Kidney (tissue), 14 donors: ENCODE measurements around the gene RGS3. TPM values are rescaled to one million over a fixed set of nuclear protein-coding genes. Genes with fewer than 3 reads are reported as not detected.

Source experiments
- DNase-seq, 5 donors: peaks; one replicate each; pipeline ENCODE4 v3.0.0-alpha.2; 2013 to 2020
- FAIRE-seq: peaks from 2 replicates; lab custom pipeline; 2012; peaks lifted over from hg19 to GRCh38; lab: Jason Lieb, UNC
- H3K27ac ChIP-seq, 2 donors: one replicate each; pipeline ENCODE4 v1.7.0; 2013; ENCODE audit warnings: low read depth in 2 of 2, low read length in 2 of 2, inconsistent platforms in 1 of 2
- H3K27me3 ChIP-seq: one replicate; pipeline ENCODE4 v1.7.1; 2013; ENCODE audit warnings: low read length, inconsistent platforms; ENCODE audit not compliant: control insufficient read depth, insufficient read depth
- H3K36me3 ChIP-seq, 3 donors: one replicate each; pipeline versions ENCODE4 v1.7.0 to v1.7.1; 2013; ENCODE audit warnings: low read length in 3 of 3, control low read depth in 1 of 3, inconsistent platforms in 1 of 3; ENCODE audit not compliant: insufficient read depth in 3 of 3, control insufficient read depth in 2 of 3
- H3K4me1 ChIP-seq, 3 donors: one replicate each; pipeline versions ENCODE4 v1.7.0 to v1.7.1; 2013; ENCODE audit warnings: low read length in 3 of 3, inconsistent platforms in 1 of 3, low read depth in 1 of 3; ENCODE audit not compliant: control insufficient read depth in 2 of 3, insufficient read depth in 2 of 3
- H3K4me3 ChIP-seq, 3 donors: one replicate each; pipeline versions ENCODE4 v1.7.0 to v1.8.1; 2013; ENCODE audit warnings: low read length in 3 of 3, control low read depth in 1 of 3, inconsistent platforms in 1 of 3
- H3K9ac ChIP-seq, 3 donors: one replicate each; pipeline versions ENCODE4 v1.7.0 to v1.7.1; 2013; ENCODE audit warnings: low read length in 3 of 3, control low read depth in 1 of 3, inconsistent platforms in 1 of 3
- H3K9me3 ChIP-seq, 3 donors: one replicate each; pipeline versions ENCODE4 v1.7.0 to v1.7.1; 2013; ENCODE audit warnings: low read length in 3 of 3, control low read depth in 1 of 3, inconsistent platforms in 1 of 3; ENCODE audit not compliant: control insufficient read depth in 2 of 3, insufficient read depth in 1 of 3
- intact Hi-C: fragments of 100-400 bp; cut with DNase I; formaldehyde crosslinking; loops from one replicate; pipeline ENCODE4 v1.11.1; 2022
- polyA plus RNA-seq: library from polyadenylated mRNA; stranded (reverse); fragments of 350-450 nt; fragmentation: Illumina TruSeq; extraction: RNeasy Lipid Tissue Mini Kit (QIAGEN cat#74804); gene quantifications from one replicate; pipeline ENCODE4 v1.2.3, GENCODE V29; 2014; ENCODE audit warnings: low read depth, low replicate concordance; ENCODE audit not compliant: insufficient read depth
- total RNA-seq: library from RNA; stranded (reverse); fragmentation: NEBNext Ultra II Directional; extraction: Animal tissue kit (Norgen Biotek cat#: 25700); gene quantifications from one replicate; pipeline ENCODE4 v1.2.1, GENCODE V29; 2021
- TF ChIP-seq, protein P1 (sequence below): IDR thresholded peaks from 3 replicates; pipeline ENCODE4 v1.5.1; 2012; ENCODE audit warnings: mild to moderate bottlenecking, moderate library complexity, borderline replicate concordance; ENCODE audit not compliant: insufficient read depth; ENCODE audit errors: extremely low read depth
- donor health status: control.
- donor health status: control.
- donor health status: control.
- donor health status: control.
- donor health status: control.
- donor health status: DM: yes; HTN: yes; CAD: no.
- donor health status: Normal renal cell carcinoma (clear cell type).

Gene RGS3
- total and polyA plus RNA-seq, 2 donors from 2014 or later = 114 to 137 TPM

DNA sequence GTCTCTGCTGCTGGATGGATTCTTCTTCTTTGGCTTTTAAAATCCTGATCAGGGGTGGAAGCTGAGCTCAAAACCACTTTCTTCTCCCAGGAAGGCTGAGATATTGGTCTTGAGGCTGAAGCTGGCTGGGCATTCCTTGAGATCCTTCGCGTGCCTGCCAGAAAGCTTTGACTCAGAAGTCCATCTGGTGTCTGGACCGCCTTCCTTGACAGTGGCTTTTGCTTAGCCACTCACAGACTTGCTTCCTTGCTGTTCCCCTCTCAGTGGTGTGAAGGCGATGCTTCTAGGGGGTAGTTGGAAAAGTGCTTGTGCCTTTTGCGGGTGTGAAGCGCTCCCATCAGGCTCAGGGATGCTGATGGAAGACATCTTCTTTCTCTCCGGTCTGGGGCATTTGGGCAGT, 45.9 kb downstream of the RGS3 start:
- DNase-seq (no peak), FAIRE-seq (no peak)
- H3K27ac ChIP-seq = peak overlapping the region in 1 of 2 donors; percentile 41
- H3K4me1 ChIP-seq = peaks cover 0 to 45% (median 40%) of the 10 kb centered on the region in 3 donors
- intact Hi-C loops = no loop called here
- no peak overlapping the region for H3K9ac ChIP-seq
- TF ChIP-seq, protein P1, sequence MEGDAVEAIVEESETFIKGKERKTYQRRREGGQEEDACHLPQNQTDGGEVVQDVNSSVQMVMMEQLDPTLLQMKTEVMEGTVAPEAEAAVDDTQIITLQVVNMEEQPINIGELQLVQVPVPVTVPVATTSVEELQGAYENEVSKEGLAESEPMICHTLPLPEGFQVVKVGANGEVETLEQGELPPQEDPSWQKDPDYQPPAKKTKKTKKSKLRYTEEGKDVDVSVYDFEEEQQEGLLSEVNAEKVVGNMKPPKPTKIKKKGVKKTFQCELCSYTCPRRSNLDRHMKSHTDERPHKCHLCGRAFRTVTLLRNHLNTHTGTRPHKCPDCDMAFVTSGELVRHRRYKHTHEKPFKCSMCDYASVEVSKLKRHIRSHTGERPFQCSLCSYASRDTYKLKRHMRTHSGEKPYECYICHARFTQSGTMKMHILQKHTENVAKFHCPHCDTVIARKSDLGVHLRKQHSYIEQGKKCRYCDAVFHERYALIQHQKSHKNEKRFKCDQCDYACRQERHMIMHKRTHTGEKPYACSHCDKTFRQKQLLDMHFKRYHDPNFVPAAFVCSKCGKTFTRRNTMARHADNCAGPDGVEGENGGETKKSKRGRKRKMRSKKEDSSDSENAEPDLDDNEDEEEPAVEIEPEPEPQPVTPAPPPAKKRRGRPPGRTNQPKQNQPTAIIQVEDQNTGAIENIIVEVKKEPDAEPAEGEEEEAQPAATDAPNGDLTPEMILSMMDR = no peak
- H3K36me3 ChIP-seq = peaks cover 0 to 7% (median 3%) of the 10 kb centered on the region in 3 donors
- H3K27me3 ChIP-seq = no peaks in the 10 kb centered on the region
- peak overlapping the region in 1 of 3 donors; percentile 16 for H3K4me3 ChIP-seq
- H3K9me3 ChIP-seq = no peaks in the 10 kb centered on the region

DNA sequence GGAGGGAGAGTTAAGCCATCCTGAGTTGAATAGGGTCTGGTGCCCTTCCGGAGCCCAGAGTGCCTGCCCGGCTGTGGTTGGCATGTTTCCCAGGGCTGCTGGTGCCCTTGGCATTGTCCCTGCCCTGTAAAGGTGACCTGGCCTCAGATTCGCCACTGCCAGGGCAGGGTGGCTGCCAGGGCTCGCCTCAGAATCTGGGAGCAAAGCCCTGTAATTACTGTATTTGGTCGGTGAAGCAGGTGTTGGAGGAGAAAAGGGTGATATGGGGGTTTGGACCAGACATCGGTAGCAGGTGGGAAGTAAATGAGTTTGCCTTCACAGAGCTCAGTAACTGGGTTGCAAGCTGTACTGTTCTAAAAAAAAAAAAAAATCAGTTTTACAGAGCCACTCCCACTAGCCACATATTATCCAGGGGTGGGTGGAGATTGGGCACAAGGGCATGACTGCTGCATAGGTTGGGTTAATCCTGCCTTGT, 47.6 kb downstream of the RGS3 start:
- no peak for FAIRE-seq

DNA sequence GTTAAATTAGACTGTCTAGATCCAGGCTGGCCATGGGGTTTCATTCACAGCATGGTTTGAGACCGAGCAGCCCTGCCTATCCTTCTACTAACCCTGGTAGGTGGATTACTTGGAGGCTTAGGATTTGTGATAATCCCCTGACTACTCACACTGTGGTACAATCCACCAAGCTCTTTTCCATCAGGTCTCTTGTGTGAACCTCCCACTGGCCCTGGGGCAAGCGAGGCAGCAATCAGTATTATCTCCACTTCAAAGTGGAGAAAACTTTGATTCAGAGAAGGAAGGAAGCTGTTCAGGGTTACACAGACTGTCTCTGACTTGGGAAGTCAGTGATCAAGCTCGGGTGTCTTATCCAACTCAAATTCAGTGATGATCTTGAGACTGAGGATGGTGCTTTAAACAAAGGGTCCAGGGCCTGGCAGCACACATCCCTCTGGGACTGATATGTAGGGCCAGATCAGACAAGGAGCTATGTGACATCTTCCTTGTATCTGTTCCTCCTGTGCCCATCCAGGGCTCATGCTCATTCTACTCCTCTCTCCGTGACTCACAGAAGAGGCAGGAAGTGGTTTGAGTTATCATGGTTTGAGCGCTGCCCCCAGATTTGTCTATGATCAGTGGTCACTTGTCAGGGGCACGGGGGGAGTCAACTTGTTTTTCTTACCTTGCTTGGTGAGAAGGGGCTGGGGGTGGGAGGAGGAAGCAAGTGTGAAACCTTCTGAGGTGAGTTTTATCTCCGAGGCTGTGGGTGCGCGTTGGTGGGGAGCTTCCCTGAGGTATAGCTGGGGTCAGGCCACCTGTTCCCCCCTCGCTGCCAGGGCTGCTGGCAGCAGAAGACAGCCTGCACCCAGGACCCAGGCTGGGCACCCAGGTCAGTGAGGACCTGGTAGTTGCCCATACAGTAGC, 48.6 kb downstream of the RGS3 start:
- Histone ChIP-seq H3K4me1 (peaks cover 0 to 32% (median 32%) of the 10 kb centered on the region in 3 donors), H3K9me3 (no peaks in the 10 kb centered on the region), H3K9ac (no peak overlapping the region), H3K27ac (peak overlapping the region; percentile 82 to 84), H3K27me3 (no peaks in the 10 kb centered on the region), H3K4me3 (peak overlapping the region in 1 of 3 donors; percentile 34), H3K36me3 (peaks cover 3 to 14% (median 5%) of the 10 kb centered on the region in 3 donors)
- FAIRE-seq (no peak), DNase-seq (no peak)
- intact Hi-C loops = no loop called here
- TF ChIP-seq, protein P1 = no peak

More for the DNA sequence above, 47.6 kb downstream of the RGS3 start:
- Histone ChIP-seq H3K4me1 (peaks cover 0 to 36% (median 32%) of the 10 kb centered on the region in 3 donors), H3K36me3 (peaks cover 3 to 14% (median 5%) of the 10 kb centered on the region in 3 donors), H3K27ac (peak overlapping the region; percentile 82 to 84), H3K9ac (peak overlapping the region in 2 of 3 donors; percentile 22 to 49), H3K27me3 (no peaks in the 10 kb centered on the region), H3K4me3 (peak overlapping the region in 2 of 3 donors; percentile 34 to 36), H3K9me3 (no peaks in the 10 kb centered on the region)
- intact Hi-C loops = no loop called here
- no peak for DNase-seq
- TF ChIP-seq, protein P1 = no peak
